Measurements from ENCODE around the gene SNRNP70.

The SNRNP70 gene

DNA sequence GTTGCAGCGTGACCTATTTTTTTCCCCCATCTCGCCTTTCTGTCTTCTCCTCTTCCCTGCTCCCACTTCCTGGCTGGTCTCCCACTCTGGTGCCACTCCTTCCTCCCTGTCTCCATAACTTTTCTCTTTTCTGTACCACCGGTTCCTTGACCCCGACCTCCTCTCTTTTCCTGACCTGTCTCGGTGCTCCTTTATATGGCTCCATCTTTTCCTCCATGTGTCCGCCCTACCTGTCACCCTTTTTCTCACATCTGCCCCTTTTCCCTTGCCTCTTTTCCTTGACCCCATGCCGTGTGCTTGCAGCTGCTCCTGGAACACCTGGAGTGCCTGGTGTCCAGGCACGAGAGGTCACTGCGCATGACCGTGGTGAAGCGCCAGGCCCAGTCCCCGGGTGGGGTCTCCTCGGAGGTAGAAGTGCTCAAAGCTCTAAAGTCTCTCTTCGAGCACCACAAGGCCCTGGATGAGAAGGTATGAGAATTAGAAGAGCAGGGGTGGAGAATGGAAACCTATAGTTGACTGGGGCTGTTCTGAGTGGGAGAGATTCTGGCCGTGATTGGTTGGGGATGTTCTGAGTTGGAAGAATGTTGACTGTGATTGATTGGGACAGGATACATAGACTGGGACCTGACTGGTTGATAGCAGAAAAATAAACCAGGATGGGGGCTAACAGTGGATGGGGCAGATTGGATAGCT is 43.4 kb downstream of the SNRNP70 start:
- DNase-seq (ENCODE audit: extremely low spot score), result no peak
- TF ChIP-seq, protein P1, sequence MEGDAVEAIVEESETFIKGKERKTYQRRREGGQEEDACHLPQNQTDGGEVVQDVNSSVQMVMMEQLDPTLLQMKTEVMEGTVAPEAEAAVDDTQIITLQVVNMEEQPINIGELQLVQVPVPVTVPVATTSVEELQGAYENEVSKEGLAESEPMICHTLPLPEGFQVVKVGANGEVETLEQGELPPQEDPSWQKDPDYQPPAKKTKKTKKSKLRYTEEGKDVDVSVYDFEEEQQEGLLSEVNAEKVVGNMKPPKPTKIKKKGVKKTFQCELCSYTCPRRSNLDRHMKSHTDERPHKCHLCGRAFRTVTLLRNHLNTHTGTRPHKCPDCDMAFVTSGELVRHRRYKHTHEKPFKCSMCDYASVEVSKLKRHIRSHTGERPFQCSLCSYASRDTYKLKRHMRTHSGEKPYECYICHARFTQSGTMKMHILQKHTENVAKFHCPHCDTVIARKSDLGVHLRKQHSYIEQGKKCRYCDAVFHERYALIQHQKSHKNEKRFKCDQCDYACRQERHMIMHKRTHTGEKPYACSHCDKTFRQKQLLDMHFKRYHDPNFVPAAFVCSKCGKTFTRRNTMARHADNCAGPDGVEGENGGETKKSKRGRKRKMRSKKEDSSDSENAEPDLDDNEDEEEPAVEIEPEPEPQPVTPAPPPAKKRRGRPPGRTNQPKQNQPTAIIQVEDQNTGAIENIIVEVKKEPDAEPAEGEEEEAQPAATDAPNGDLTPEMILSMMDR (IDR thresholded peaks at IDR 0.05; ENCODE audit: control extremely low read depth, extremely low read depth, low read depth, missing control alignments), result no peak
- CTCF ChIA-PET, result interaction anchor here (1.0 to 3.9 kb wide), 10 partner anchors 8 to 135 kb away, joined by 3 to 31 read pairs (median 6); partner anchors contain the start of genes GYS1, LIN7B and RUVBL2
- POLR2A ChIA-PET, result no interaction called here

DNA sequence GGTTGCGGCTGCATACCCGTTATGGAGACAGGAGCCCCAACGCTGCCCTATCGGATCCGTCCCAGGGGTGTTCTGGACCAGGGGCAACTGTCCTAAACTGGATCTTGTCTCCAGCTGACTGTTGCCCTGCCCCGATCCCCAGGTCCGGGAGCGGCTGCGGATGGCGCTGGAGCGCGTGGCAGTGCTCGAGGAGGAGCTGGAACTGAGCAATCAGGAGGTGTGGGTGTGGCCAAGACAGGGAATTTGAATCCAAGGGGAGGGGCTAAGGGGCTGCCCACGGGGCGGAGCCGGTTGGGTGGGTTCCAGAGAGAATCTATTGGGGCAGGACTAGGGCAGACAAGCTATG is 44.0 kb downstream of the SNRNP70 start:
- POLR2A ChIA-PET, result interaction anchor here (0.5 kb wide), 1 partner anchor 34 kb away, joined by 3 read pairs; no protein-coding TSS in a partner anchor
- DNase-seq (ENCODE audit: extremely low spot score), result no peak
- CTCF ChIA-PET, result interaction anchor here (1.2 to 3.9 kb wide), 9 partner anchors 9 to 136 kb away, joined by 3 to 31 read pairs (median 8); partner anchors contain the start of genes GYS1, LIN7B and RUVBL2
- TF ChIP-seq, protein P1 (IDR thresholded peaks at IDR 0.05; ENCODE audit: control extremely low read depth, extremely low read depth, low read depth, missing control alignments), result no peak

DNA sequence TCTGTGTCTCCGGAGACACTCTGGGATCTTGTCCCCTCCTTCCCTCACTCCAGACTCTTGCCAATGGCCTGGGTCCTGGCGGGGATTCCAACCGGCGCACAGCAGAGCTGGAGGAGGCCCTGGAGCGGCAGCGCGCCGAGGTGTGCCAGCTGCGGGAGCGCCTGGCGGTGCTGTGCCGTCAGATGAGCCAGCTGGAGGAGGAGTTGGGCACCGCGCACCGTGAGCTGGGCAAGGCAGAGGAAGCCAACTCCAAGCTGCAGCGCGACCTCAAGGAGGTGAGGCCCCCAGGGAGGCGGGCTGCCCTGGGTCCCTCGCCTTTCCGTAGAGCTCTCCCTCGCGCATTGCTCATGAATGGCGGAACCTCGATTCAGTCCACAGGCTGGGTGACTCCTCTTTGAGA is 45.1 kb downstream of the SNRNP70 start:
- DNase-seq (ENCODE audit: extremely low spot score), result no peak
- ChIA-PET POLR2A (no interaction called here), CTCF (interaction anchor here (1.5 to 3.9 kb wide), 8 partner anchors 9 to 334 kb away, joined by 3 to 31 read pairs (median 7); no protein-coding TSS in a partner anchor)
- TF ChIP-seq, protein P1 (IDR thresholded peaks at IDR 0.05; ENCODE audit: control extremely low read depth, extremely low read depth, low read depth, missing control alignments), result no peak

DNA sequence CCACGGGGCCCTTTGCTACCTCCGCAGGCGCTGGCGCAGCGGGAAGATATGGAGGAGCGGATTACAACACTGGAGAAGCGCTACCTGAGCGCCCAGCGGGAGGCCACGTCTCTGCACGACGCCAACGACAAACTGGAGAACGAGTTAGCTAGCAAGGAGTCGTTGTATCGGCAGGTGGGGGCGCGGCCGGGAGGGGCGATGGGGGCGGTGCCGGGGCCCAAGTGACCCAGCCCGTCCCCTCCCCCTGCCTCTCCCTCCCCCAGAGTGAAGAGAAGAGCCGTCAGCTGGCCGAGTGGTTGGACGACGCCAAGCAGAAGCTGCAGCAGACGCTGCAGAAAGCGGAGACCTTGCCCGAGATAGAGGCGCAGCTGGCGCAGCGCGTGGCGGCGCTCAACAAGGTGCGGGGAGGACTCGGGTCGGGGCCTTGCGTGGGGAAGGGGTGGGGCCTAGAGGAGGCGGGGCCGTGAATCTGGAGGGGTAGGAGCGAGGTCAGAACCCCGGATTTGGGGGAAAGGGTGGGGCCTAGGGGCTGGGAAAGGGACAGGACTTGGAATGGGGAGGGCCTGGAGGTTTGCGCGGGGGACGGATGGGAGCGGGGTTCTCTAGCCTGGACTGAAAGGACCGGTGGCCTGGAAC is 47.8 kb downstream of the SNRNP70 start:
- TF ChIP-seq, protein P1 (IDR thresholded peaks at IDR 0.05; ENCODE audit: control extremely low read depth, extremely low read depth, low read depth, missing control alignments), result no peak
- ChIA-PET CTCF (interaction anchor here (1.3 to 5.8 kb wide), 5 partner anchors 13 to 133 kb away, joined by 3 to 43 read pairs (median 10); partner anchors contain the start of gene LIN7B), POLR2A (no interaction called here)

DNA sequence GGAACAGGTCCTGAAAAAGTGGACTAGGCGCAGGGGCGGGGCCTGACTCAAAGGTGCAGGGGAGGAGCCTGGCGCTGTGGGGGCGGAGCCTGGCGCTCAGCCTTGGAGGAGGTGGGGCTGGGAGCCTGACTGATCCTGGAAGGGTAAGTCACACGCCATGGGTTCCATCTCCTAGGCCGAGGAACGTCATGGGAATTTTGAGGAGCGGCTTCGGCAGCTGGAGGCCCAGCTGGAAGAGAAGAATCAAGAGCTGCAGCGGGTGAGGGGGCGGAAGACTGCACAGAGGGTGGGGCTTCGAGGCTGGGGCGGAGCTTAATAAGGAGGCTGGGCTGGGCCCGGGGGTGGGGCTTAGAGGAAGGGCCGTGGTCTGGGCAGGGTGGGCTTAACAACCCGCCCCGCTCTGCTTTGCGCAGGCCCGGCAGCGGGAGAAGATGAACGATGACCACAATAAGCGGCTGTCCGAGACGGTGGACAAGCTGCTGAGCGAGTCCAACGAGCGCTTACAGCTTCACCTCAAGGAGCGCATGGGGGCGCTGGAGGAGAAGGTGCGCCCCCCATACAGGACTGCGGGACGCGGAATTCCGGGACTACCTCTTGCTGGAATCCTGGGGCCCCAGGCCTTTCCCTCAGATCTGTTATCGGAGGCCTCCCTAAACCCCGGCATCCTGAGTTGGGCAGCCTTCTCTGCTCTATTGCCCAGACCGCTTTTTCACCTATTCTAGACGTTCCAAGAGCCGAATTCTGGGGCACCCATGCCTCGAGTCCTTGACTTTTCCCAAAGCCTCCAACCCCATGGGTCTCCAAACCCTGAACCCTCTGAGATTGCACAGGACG is 48.6 kb downstream of the SNRNP70 start:
- ChIA-PET CTCF (interaction anchor here (1.3 to 5.8 kb wide), 4 partner anchors 12 to 134 kb away, joined by 3 to 43 read pairs (median 14); partner anchors contain the start of gene LIN7B), POLR2A (no interaction called here)
- TF ChIP-seq, protein P1 (IDR thresholded peaks at IDR 0.05; ENCODE audit: control extremely low read depth, extremely low read depth, low read depth, missing control alignments), result no peak
- DNase-seq (ENCODE audit: extremely low spot score), result no peak

More for the DNA sequence above, 47.8 kb downstream of the SNRNP70 start:
- DNase-seq (ENCODE audit: extremely low spot score), result no peak

DNA sequence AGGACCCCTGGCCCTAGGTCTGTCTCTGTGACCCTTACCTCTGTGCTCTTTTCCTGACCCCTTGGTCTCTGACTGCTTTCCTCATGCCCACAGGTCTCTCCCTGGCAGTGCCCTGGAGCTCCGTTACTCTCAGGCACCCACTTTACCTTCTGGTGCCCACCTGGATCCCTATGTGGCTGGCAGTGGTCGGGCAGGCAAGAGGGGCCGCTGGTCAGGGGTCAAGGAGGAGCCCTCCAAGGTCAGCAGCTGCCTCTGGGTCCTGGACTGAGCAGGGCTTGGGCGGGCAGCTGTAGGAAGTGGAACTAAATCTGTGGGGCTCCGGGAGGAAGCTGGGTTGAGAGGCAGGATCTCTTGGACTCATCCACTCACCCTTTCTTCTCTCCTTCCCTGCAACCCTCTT is 50.4 kb downstream of the SNRNP70 start:
- POLR2A ChIA-PET, result no interaction called here
- no peak for DNase-seq (ENCODE audit: extremely low spot score)
- CTCF ChIA-PET, result interaction anchor here (4.2 to 5.8 kb wide), 2 partner anchors 10 to 38 kb away, joined by 18 to 43 read pairs; no protein-coding TSS in a partner anchor
- TF ChIP-seq, protein P1 (IDR thresholded peaks at IDR 0.05; ENCODE audit: control extremely low read depth, extremely low read depth, low read depth, missing control alignments), result no peak
